Left ventricle myocardium superior (tissue), 1 donor: ENCODE results near the gene NCK1. TPM values are rescaled to one million over a fixed set of nuclear protein-coding genes. Genes with fewer than 3 reads are reported as not detected.
"Not testable (repeated sequence)": the region's sequence is repeated elsewhere in the genome, so short reads cannot be mapped to it uniquely, and the experiment has no call there.

Experiments
- ATAC-seq: fragments of 200-7000 bp; cut with Tn5 transposase; one replicate; pipeline ENCODE4 v1.9.1; 2020; ENCODE audit warnings: mild to moderate bottlenecking, moderate library complexity
- DNase-seq: peaks from one replicate; pipeline ENCODE4 v3.0.0-alpha.2; 2020
- intact Hi-C: fragments of 100-400 bp; cut with micrococcal nuclease; formaldehyde crosslinking; loops from one replicate; pipeline ENCODE4 v1.11.0; 2022
- total RNA-seq: library from RNA; stranded (reverse); fragmentation: NEBNext Ultra II Directional; extraction: Animal tissue kit (Norgen Biotek cat#: 25700); gene quantifications from one replicate; pipeline ENCODE4 v1.2.1, GENCODE V29; 2021
- donor health status: DM: no; HTN: yes; CAD: no; lungs with severe emphysema.

Gene NCK1
- total RNA-seq, 1 donor from 2014 or later = 22.4 TPM

- intact Hi-C loops = no loop called here
- ATAC-seq = no peak
- no peak for DNase-seq
Observed at GRCh38 chr3:136901391-136901790, 39.4 kb downstream of the NCK1 start.

- DNase-seq, ATAC-seq, intact Hi-C loops: not testable (repeated sequence)
Observed at GRCh38 chr3:136902530-136902929, 40.5 kb downstream of the NCK1 start.

GRCh38 chr3:136903899-136904298, 41.9 kb downstream of the NCK1 start:
- intact Hi-C loops = no loop called here
- ATAC-seq (no peak), DNase-seq (no peak)

GRCh38 chr3:136904746-136905145, 42.7 kb downstream of the NCK1 start:
- DNase-seq (no peak), ATAC-seq (no peak)
- intact Hi-C loops = no loop called here

- ATAC-seq (no peak), DNase-seq (no peak)
- intact Hi-C loops = no loop called here
Observed at GRCh38 chr3:136905549-136905948, 43.5 kb downstream of the NCK1 start.

GRCh38 chr3:136906725-136907124, 44.7 kb downstream of the NCK1 start:
- intact Hi-C loops = no loop called here
- DNase-seq (no peak), ATAC-seq (no peak)

GRCh38 chr3:136908297-136908696, 46.3 kb downstream of the NCK1 start:
- no peak for DNase-seq
- ATAC-seq = no peak
- intact Hi-C loops = no loop called here

- intact Hi-C loops = no loop called here
- ATAC-seq (no peak), DNase-seq (no peak)
Observed at GRCh38 chr3:136909187-136909586, 47.2 kb downstream of the NCK1 start.

- intact Hi-C loops = no loop called here
- no peak for ATAC-seq
- no peak for DNase-seq
Observed at GRCh38 chr3:136910697-136911096, 48.7 kb downstream of the NCK1 start.

- ATAC-seq (no peak), DNase-seq (no peak)
- intact Hi-C loops = no loop called here
Observed at GRCh38 chr3:136913168-136913567, 51.2 kb downstream of the NCK1 start.

- intact Hi-C loops = no loop called here
- ATAC-seq = no peak
Observed at GRCh38 chr3:136914739-136915138, 52.7 kb downstream of the NCK1 start.

GRCh38 chr3:136916223-136916622, 54.2 kb downstream of the NCK1 start:
- no peak for ATAC-seq
- intact Hi-C loops = no loop called here
- no peak for DNase-seq

More at GRCh38 chr3:136914739-136915138, 52.7 kb downstream of the NCK1 start:
- DNase-seq = no peak

- ATAC-seq (peak; percentile 30), DNase-seq (no peak)
- intact Hi-C loops = no loop called here
Observed at GRCh38 chr3:136919799-136920580, 58.0 kb downstream of the NCK1 start.

- DNase-seq = no peak
Observed at GRCh38 chr3:136920904-136921611, 59.0 kb downstream of the NCK1 start.

GRCh38 chr3:136925425-136926190, 63.6 kb downstream of the NCK1 start:
- intact Hi-C loops = no loop called here
- DNase-seq = no peak
- no peak for ATAC-seq

More at GRCh38 chr3:136920904-136921611, 59.0 kb downstream of the NCK1 start:
- intact Hi-C loops = no loop called here
- ATAC-seq = no peak

- ATAC-seq (no peak), DNase-seq (no peak)
- intact Hi-C loops = no loop called here
Observed at GRCh38 chr3:136928240-136928639, 66.2 kb downstream of the NCK1 start.

- peak; percentile 76 for ATAC-seq
- intact Hi-C loops = no loop called here
- DNase-seq = peak; percentile 55
Observed at GRCh38 chr3:136929977-136930670, 68.1 kb downstream of the NCK1 start.

GRCh38 chr3:136931606-136932005, 69.6 kb downstream of the NCK1 start:
- no peak for ATAC-seq
- no peak for DNase-seq
- intact Hi-C loops = no loop called here

GRCh38 chr3:136932523-136932922, 70.5 kb downstream of the NCK1 start:
- DNase-seq (no peak), ATAC-seq (no peak)
- intact Hi-C loops = no loop called here
